GM21528 (cell line): ENCODE data around the gene RAB35.

Source experiments
- ATAC-seq: cut with Tn5 transposase; IDR thresholded peaks from one replicate; pipeline ENCODE4 v1.9.1; 2021; ENCODE audit warnings: mild to moderate bottlenecking, moderate library complexity; ENCODE audit not compliant: unreplicated experiment, low FRiP score

Gene RAB35

DNA sequence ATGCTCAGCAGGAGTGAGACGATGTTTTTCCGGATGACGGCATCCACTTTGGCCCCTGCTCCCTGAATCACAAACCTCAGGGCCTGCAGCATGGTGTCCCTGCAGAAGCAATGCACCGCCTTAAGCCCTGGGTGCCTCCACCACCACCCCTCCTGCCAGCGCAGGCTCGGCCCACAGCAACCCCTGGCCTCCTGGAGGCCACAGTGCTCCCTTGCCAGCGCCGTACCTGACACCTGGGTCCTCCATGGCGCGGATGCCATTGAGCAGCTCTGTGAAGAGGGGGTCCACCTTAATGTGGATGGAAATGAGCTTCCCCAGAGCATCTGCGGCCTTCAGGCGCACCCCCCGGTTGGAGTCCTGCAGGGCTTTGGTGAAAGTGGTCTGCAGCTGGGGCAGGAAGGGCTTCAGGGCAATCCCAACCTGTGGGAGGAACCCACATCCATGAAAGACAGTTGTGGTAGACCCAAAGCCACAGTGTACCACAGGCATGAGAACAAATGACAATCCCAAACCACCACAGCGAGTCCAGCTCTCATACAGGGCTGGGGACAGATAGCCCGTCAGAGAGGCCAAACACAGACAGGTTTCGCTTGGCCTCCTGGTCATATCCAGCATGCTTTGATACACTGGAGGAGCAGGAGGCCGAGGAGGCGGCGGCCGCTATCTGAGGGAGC lies 17.9 kb upstream of the RAB35 start:
- ATAC-seq, result no peak

DNA sequence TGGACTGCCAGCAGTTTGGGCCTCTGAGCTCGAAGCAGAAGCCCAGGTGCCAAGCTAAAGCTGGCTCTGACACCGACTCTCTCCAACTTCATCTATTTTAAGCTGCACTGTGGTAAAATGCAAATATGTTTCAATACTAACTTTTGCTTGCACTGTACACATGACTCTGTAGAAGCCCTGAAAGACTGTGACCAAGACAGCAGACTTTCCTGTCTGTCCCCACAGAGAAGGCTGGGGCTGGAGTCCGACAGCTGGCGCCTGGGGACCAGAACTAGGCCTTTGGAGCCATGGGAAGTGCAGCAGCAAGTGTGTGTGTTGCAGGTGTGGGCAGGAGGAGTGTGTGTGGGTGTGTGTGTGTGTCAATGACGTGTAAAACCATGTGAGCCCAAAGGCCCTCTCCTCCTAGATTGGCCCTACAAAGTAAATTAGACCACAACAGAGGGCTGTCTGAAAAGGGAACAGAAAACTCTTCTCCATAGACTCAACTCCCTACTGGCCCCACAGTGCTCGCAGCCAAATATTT lies 16.4 kb upstream of the RAB35 start:
- ATAC-seq, result peak; percentile 85

GRCh38 chr12:120132054-120132836 lies 15.7 kb upstream of the RAB35 start:
- no peak for ATAC-seq

GRCh38 chr12:120131116-120131515 lies 14.6 kb upstream of the RAB35 start:
- no peak for ATAC-seq

DNA sequence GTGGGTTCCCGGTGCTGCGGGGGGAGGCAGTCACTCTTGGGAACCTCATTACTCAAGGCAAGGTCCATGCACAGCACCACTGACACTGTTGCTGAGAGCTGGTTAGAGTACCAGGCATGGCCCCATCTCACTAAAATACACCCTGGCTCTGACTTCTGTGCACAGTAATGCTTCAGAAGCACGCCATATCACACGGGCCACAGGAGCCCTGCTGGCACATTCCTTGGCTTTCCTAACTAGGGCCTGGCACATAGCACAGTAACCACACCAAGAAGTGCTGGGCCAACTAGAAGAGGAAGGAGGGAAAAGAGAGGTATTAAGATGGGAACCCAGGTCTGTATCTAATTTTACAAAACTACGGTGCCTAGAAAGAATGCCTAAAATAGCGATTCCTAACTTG lies 13.5 kb upstream of the RAB35 start:
- no peak for ATAC-seq

DNA sequence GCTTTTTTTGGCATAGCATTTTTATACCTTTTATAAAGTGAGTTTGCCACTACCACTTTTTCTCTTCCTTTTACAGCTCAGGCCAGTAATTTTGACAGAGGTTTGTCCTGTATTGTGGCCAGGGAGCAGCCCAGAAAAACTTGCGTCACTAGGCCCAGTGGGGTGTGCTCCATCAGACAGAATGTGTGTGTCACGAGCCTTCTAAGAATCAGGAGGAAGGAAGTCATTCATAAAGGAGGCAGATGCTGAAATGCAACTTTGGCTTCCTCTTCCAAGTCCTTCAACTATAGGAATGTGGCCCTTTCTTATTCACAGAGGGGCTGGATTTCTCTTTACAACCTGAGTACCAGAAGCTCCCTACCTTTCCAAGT lies 10.1 kb upstream of the RAB35 start:
- ATAC-seq, result no peak

GRCh38 chr12:120125792-120126634 lies 9.5 kb upstream of the RAB35 start:
- ATAC-seq, result no peak

DNA sequence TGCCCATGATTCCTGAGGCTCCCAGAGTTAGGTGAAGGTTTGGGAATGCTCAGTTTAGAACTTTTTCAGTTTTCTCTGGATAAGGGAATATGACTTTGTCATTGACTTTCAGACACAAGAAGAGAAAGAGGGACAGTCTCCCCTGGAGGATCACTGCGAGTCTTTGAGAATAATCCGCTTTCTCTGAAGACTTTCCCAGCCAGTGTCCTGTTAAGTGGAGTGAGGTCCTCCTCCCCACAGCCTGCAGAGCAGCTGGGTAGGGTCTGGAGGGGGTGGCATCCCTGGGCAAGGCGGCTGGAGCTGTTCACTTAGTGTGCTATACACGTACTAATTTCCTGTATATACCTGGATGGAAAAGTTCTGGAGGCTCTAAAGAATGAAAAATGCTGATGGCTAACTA lies 8.5 kb upstream of the RAB35 start:
- ATAC-seq, result no peak

DNA sequence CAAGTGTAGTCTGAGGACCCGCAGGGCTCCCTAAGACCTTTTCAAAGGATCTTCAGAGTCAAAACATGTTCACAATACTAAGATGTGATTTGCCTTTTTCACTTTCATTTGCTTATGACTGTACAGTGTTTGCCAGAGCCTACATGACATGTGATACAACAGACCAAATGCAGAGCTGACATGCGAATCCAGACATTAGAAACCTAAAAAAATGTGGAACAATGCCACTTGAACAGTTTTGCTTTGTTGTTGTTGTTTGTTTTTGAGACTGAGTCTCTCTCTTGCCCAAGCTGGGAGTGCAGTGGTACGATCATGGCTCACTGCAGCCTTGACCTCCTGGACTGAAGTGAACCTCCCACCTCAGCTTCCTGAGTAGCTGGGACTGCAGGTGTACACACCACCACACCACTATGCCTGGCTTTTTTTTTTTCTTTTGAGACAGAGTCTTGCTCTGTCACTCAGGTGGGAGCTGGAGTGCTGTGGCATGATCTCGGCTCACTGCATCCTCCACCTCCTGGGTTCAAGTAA lies 5.3 kb upstream of the RAB35 start:
- peak; percentile 41 for ATAC-seq

- ATAC-seq, result no peak
Measured at GRCh38 chr12:120121343-120121742, 4.8 kb upstream of the RAB35 start.

DNA sequence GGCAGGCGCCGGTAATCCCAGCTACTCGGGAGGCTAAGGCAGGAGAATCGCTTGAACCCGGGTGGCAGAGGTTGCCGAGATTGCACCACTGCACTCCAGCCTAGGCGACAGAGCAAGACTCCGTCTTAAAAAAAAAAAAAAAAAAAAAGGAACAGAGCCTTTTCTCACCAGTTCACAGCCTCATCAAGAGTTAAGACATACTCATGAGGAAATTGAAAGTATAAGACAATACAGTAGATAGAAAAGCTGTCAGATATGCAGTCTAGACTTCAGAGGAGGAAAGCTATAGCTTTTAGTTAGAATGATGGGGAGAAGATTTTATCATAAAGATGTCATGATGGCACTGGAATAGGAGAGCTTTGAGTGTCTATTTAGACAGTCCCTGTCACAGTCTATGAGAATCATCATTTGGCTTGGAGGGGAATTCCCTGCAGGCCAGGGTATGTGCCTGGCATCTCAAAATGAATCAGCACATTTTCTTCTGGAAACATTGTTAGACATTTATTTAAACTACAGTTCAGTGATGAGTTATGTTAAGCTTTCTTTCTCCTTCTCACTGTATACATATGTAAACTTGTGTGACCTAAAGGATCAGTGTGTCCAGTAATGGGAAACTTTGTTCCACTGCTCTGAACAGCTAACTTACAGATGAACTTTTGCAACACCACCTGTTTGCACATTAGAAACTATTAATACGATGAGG lies 2.9 kb upstream of the RAB35 start:
- ATAC-seq, result no peak

DNA sequence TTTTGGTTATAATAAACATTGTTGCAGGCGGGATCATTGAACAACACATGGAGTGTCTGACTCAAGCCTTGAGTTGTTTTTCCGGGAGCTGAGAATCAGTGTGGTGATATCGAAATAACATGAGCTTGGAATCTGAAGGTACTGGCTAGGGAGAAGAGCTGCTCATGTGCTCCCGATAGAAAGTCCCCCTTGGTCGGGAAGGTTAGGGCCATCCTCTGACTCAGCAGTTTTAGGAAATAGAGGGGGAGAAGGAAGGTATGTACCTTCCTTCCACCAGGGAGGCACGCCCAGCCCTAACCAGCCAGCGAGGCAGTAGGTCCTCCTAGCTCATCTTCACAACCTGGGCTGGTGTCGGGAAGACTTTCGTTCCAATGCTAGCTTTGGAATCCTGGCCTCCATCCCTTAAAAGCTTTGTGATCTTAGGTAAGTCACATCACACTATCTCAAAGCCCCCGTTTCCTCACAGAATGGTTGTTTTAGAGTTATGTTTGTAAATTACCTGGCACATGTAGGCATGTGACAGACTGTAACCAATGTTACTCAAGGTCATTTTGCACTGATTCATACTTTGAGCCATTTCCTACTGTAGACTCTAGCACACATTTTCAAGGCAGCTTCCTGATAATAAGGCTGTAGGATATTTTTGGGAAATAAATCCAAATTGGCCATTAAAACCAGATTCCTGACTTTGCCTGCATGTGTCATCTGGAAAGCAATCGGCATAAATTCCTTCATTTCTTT lies 1.9 kb upstream of the RAB35 start:
- ATAC-seq, result no peak

GRCh38 chr12:120117961-120118320 lies 1.4 kb upstream of the RAB35 start:
- no peak for ATAC-seq

- ATAC-seq, result peak; percentile 47
Measured at GRCh38 chr12:120116792-120117651, 469 bp upstream of the RAB35 start.

- no peak for ATAC-seq
Measured at GRCh38 chr12:120115692-120116440, 687 bp downstream of the RAB35 start.

DNA sequence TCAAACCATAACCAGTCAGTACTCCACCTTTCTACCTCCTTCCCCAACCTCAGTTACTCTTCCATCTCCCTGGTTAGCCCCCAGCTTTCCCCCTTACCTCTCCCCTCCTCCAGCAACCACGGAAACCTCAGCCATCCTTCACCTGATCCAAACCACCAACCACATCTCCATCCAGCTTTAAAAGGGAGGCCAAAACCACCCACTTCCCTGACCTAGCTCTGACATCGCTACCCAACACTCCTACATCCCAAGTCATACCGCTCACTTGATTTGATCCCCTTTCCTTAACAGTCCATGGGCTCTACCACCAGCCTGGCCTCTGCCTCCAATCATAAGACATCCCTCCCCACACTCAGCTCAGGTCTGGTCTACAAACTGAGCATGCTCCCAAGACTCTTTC lies 1.5 kb downstream of the RAB35 start:
- ATAC-seq, result no peak

GRCh38 chr12:120110550-120111501 lies 5.7 kb downstream of the RAB35 start:
- ATAC-seq, result peak; percentile 69
